IPS-15b (cell line): ENCODE results near the gene RNF103.
A peak's percentile ranks its signal among the peaks of the same experiment; 100 is the strongest.
"Not testable (repeated sequence)": the region's sequence is repeated elsewhere in the genome, so short reads cannot be mapped to it uniquely, and the experiment has no call there.

Experiments used
- H3K27me3 ChIP-seq: one replicate; pipeline ENCODE4 v1.6.1; 2013; ENCODE audit warnings: low read length; ENCODE audit not compliant: control insufficient read depth, insufficient read depth
- H3K36me3 ChIP-seq: one replicate; pipeline ENCODE4 v1.6.1; 2013; ENCODE audit warnings: low read length; ENCODE audit not compliant: control insufficient read depth, insufficient read depth
- H3K4me1 ChIP-seq: one replicate; pipeline ENCODE4 v1.6.1; 2013; ENCODE audit warnings: mild to moderate bottlenecking, low read length; ENCODE audit not compliant: control insufficient read depth, insufficient read depth
- H3K4me3 ChIP-seq: one replicate; pipeline ENCODE4 v1.5.1; 2013; ENCODE audit warnings: low read depth, low read length
- H3K9ac ChIP-seq: one replicate; pipeline ENCODE4 v1.6.1; 2013; ENCODE audit warnings: low read depth, mild to moderate bottlenecking, low read length
- H3K9me3 ChIP-seq: one replicate; pipeline ENCODE4 v1.6.1; 2013; ENCODE audit warnings: mild to moderate bottlenecking, low read length; ENCODE audit not compliant: control insufficient read depth, insufficient read depth

Gene RNF103

GRCh38 chr2:86593266-86593665 is 30.4 kb downstream of the RNF103 start:
- no peaks in the 10 kb centered on the region for H3K27me3 ChIP-seq
- no peaks in the 10 kb centered on the region for H3K36me3 ChIP-seq
- no peaks in the 10 kb centered on the region for H3K9me3 ChIP-seq
- no peak overlapping the region for H3K4me3 ChIP-seq
- no peaks in the 10 kb centered on the region for H3K4me1 ChIP-seq
- no peak overlapping the region for H3K9ac ChIP-seq

GRCh38 chr2:86592547-86593230 is 31.0 kb downstream of the RNF103 start:
- no peaks in the 10 kb centered on the region for H3K9me3 ChIP-seq
- H3K9ac ChIP-seq = no peak overlapping the region
- no peaks in the 10 kb centered on the region for H3K36me3 ChIP-seq
- no peaks in the 10 kb centered on the region for H3K4me1 ChIP-seq
- H3K4me3 ChIP-seq = no peak overlapping the region
- H3K27me3 ChIP-seq = no peaks in the 10 kb centered on the region

DNA sequence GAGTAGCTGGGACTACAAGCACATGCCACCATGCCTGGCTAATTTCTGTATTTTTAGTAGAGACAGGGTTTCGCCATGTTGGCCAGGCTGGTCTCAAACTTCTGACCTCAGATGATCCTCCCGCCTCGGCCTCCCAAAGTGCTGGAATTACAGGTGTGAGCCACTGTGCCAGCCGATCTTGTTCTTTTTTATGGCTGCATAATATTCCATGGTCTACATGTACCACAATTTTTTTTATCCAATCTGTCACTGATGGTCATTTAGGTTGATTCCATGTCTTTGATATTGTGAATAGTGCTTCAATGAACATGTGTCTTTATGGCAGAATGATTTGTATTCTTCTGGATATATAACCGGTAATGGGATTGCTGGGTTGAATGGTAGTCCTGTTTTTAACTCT is 34.0 kb downstream of the RNF103 start:
- H3K4me1 ChIP-seq, H3K27me3 ChIP-seq, H3K4me3 ChIP-seq, H3K9ac ChIP-seq, H3K9me3 ChIP-seq, H3K36me3 ChIP-seq: not testable (repeated sequence)

DNA sequence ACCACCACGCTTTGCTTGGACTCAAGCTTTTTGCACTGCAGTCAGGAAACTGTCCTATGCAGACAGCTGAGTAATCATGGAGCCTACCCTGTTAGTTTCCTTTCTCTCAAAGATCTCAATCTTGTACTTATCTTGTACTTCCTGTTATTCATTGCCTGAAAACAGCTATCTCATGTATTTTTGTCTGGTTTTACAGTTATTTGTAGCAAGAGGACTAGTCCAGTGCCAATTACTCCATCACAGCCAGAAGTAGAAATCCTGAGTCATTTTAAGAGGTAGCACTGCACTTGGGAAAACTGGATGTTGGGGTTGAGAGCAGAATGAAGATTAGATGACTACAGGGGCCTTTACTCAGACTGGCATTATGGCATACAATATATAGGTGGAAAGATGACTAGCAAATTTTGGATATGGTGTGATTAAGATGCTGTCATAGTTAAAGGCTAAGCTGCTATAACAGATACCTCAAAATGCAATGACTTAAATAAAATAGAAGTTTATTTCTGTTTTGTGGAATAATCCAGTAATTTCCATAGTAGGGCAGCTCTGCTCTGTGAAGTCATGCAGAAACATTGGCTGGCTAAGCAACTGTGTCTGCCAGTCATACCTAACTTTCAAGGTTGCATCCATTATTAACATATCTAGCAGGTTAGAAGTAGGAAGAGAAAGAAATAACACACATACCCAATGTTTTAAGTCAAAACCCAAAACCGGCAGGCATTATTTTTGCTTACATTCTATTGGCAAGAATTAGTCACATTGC is 39.3 kb downstream of the RNF103 start:
- Histone ChIP-seq H3K4me1 (no peaks in the 10 kb centered on the region), H3K4me3 (no peak overlapping the region), H3K9me3 (no peaks in the 10 kb centered on the region), H3K27me3 (no peaks in the 10 kb centered on the region), H3K9ac (no peak overlapping the region), H3K36me3 (no peaks in the 10 kb centered on the region)

DNA sequence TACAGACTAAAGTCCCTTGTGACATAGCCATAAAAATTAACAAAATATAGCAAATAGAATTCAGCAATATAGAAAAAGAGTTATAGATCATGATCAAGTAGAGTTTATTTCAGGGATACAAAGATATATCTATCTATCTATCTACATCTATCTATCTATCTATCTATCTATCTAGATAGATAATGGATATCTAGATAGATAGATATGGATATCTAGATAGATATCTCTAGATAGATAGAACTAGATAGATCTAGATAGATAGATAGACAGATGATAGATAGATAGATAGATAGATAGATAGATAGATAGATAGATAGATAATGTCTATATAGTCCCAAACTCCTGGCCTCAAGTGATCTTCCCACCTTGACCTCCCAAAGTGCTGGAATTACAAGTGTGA is 43.1 kb downstream of the RNF103 start:
- Histone ChIP-seq H3K4me3 (no peak overlapping the region), H3K27me3 (no peaks in the 10 kb centered on the region), H3K36me3 (no peaks in the 10 kb centered on the region), H3K4me1 (no peaks in the 10 kb centered on the region), H3K9ac (no peak overlapping the region), H3K9me3 (no peaks in the 10 kb centered on the region)

DNA sequence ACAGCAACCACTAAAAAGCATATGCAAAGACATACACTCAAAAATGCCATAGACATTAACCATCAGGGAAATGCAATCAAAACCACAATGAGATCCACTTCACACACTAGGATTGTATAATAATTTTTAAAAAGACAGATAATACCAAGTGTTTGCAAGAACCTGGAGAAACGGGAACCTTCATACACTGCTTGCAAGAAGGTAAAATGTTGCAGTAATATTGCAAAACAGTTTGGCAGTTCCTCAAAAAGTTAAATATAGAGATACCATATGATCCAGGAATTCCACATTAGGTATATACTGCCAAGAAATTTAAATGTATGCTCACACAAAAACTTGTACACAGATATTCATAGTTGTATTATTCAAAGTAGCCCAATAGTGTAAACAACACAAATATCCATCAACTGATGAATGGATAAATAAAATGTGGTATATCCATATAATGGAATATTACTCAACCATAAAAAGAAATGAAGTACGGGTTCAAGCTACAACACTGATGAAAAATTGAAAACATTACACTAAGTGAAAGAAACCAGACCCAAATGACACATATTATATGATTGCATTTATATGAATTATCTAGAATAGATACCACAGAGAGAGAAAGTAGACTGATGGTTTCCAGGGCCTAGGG is 45.7 kb downstream of the RNF103 start:
- Histone ChIP-seq H3K36me3 (no peaks in the 10 kb centered on the region), H3K4me1 (no peaks in the 10 kb centered on the region), H3K4me3 (no peak overlapping the region), H3K27me3 (no peaks in the 10 kb centered on the region), H3K9me3 (no peaks in the 10 kb centered on the region), H3K9ac (no peak overlapping the region)

DNA sequence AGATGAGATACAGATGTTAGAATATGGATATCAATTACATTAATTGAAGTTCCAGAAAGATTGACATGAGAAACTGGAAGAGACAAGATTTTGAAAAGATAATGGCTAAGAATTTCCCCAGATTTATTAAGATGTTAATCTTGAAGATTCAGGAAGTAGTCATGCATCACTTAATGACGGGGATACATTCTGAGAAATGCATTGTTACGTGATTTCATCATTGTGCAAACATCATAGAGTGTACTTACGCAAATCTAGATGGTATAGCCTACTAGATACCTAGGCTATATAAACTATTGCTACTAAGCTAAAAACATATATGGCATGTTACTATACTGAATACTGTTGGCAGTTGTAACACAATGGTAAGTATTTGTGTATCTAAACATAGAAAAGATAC is 53.6 kb downstream of the RNF103 start:
- Histone ChIP-seq H3K27me3 (peaks cover 7% of the 10 kb centered on the region), H3K9me3 (no peaks in the 10 kb centered on the region), H3K4me3 (no peak overlapping the region), H3K9ac (no peak overlapping the region), H3K36me3 (no peaks in the 10 kb centered on the region), H3K4me1 (no peaks in the 10 kb centered on the region)

DNA sequence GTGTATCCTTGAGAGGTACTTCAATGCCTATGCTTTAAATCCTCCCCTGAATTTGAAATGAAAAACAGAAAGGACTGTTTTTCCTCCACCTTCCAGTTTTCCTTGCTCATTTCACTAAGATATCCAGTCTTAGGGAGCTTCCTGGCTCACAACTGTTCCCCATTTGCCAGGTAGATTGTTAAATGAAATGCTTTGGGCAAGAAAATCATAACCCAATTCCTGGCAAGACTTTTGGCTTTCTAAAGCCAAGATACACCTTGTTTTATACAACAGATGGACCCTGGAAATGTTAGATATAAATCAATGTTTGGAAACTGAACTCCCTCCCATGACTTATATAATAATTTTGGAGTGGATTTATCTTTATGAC is 56.9 kb downstream of the RNF103 start:
- Histone ChIP-seq H3K36me3 (no peaks in the 10 kb centered on the region), H3K4me1 (peaks cover 3% of the 10 kb centered on the region), H3K4me3 (no peak overlapping the region), H3K9ac (no peak overlapping the region), H3K27me3 (peaks cover 14% of the 10 kb centered on the region), H3K9me3 (peaks cover 3% of the 10 kb centered on the region)

DNA sequence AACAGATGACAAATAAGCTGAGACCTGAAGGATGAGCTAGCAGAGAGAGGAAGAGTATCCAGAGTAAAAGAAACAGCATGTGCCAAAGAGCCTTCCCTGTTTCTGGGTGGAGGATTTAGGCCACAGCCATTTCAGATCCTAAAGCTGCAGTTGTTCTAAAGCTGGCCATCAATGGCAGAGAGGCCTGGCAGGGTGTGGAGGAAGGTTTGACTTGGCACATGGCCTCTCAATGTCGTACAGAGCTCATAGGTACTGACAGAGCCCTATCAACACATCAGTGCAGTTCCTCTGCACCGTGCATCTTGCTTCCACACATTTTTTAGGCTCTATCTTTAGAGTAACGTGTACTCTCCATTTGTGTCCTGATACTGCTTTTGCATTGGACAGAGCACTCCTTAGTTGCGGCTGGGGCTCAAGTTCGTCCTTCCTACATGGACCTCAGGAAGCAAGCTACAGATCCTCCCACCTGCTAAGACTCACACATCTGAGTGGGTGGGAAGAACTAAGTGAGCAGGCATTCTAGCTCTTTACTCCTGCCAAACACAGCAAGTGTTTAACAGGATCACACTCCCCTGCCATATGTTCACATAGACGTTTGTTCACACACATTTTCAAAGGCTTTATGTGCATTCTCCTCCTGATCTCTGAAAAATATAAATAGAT is 57.4 kb downstream of the RNF103 start:
- Histone ChIP-seq H3K9ac (no peak overlapping the region), H3K9me3 (peaks cover 3% of the 10 kb centered on the region), H3K4me3 (no peak overlapping the region), H3K4me1 (peaks cover 3% of the 10 kb centered on the region), H3K27me3 (peaks cover 14% of the 10 kb centered on the region), H3K36me3 (no peaks in the 10 kb centered on the region)

- no peaks in the 10 kb centered on the region for H3K36me3 ChIP-seq
- peaks cover 3% of the 10 kb centered on the region for H3K9me3 ChIP-seq
- H3K4me3 ChIP-seq = peak overlapping the region; percentile 94
- H3K4me1 ChIP-seq = peaks cover 3% of the 10 kb centered on the region
- H3K9ac ChIP-seq = no peak overlapping the region
- H3K27me3 ChIP-seq = peaks cover 14% of the 10 kb centered on the region
These were observed 60.0 kb downstream of the RNF103 start for GRCh38 chr2:86563650-86564061.

GRCh38 chr2:86562922-86563649 is 60.6 kb downstream of the RNF103 start, which contains the start of gene CHMP3:
Gene CHMP3, minus strand, starts transcription at chr2:86563443. Its CDS starts 95 bp downstream, at chr2:86563348.
- H3K4me3 ChIP-seq = peak within 1 kb of the TSS; percentile 94
- peaks cover 3% of the 10 kb centered on the region for H3K4me1 ChIP-seq
- H3K9ac ChIP-seq = peak within 1 kb of the TSS; percentile 99
- H3K9me3 ChIP-seq = peaks cover 3% of the 10 kb centered on the region
- H3K27me3 ChIP-seq = peaks cover 14% of the 10 kb centered on the region
- H3K36me3 ChIP-seq = no peaks in the 10 kb centered on the region
